Measurements from ENCODE around the gene ROR2.
"Not testable (repeated sequence)": the region's sequence is repeated elsewhere in the genome, so short reads cannot be mapped to it uniquely, and the experiment has no call there.

ROR2 gene

DNA sequence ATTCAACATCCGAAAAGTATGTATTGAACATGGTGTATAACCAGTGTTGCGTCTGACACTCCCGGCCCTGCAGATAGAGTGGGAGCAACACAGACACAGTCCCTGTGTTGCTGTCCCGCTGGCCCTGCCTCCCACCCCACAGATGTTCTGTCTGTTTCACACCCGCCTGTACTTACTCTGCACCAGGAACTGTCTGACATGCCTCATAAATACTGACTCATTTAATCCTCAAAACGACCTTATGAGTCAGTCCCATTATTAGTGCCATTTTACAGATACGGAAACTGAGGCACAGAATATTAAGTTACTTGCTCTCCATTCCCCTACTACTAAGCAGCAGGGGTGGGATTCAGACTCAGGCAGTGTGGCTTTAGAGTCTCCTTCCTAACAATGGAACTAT, 416.6 kb downstream of the ROR2 start:
- DNase-seq (ENCODE audit: low read depth): no peak
- H3K36me3 ChIP-seq (ENCODE audit: control insufficient read depth, insufficient read depth, low read length, severe bottlenecking): no peaks in the 10 kb centered on the region
- H3K27me3 ChIP-seq (replicated peaks; ENCODE audit: control insufficient read depth, insufficient read depth, low read length): no peaks in the 10 kb centered on the region
- H3K4me1 ChIP-seq (ENCODE audit: control insufficient read depth, insufficient read depth, low read length): peaks cover 31% of the 10 kb centered on the region
- H3K4me3 ChIP-seq (ENCODE audit: low read length): no peak overlapping the region
- H3K9ac ChIP-seq (ENCODE audit: low read length): no peak overlapping the region
- no peaks in the 10 kb centered on the region for H3K9me3 ChIP-seq (ENCODE audit: control insufficient read depth, low read length)

DNA sequence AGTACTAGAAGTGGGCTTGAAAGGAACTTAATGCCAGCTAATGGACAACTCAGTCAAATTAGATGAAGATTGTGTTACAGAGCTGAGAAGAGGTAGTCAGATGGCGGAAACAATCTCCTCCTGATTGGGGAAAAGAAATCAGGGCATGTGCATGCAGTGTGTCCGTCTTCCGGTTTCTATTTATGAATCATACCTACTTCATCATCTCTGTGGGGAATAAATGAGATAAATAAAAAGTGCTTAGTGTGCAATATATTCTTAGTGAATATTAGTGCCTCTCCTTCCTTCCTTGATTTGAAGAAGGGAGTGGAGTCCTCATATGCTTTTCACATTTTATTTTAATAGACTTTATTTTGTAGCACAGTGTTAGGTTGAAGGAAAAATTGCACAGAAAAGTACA, 417.7 kb downstream of the ROR2 start:
- Histone ChIP-seq H3K36me3 (ENCODE audit: control insufficient read depth, insufficient read depth, low read length, severe bottlenecking) (no peaks in the 10 kb centered on the region), H3K27me3 (replicated peaks; ENCODE audit: control insufficient read depth, insufficient read depth, low read length) (no peaks in the 10 kb centered on the region), H3K9ac (ENCODE audit: low read length) (no peak overlapping the region), H3K4me3 (ENCODE audit: low read length) (no peak overlapping the region), H3K4me1 (ENCODE audit: control insufficient read depth, insufficient read depth, low read length) (peaks cover 31% of the 10 kb centered on the region), H3K9me3 (ENCODE audit: control insufficient read depth, low read length) (peaks cover 2% of the 10 kb centered on the region)
- DNase-seq (ENCODE audit: low read depth): no peak

DNA sequence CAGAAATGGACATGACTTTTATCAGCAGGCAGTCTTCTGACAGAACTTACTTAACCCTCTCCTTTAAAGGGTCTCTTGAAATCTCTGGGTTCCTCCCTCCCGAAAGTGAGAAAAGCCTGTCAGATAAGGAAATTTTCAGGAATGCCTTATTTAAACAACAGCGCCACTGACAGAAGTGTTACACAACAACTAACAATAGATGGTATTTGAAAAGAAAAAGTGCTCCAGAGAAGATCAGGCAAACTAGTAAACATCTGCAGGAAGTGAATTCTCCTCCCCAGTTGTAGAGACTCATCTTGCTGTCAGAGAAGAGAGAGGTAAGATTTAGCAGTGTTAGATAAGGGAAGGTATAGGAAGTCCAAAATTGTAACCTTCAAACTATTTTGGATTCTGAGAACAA, 419.2 kb downstream of the ROR2 start:
- Histone ChIP-seq H3K4me3 (ENCODE audit: low read length) (no peak overlapping the region), H3K27me3 (replicated peaks; ENCODE audit: control insufficient read depth, insufficient read depth, low read length) (no peaks in the 10 kb centered on the region), H3K9me3 (ENCODE audit: control insufficient read depth, low read length) (peaks cover 7% of the 10 kb centered on the region), H3K36me3 (ENCODE audit: control insufficient read depth, insufficient read depth, low read length, severe bottlenecking) (no peaks in the 10 kb centered on the region), H3K4me1 (ENCODE audit: control insufficient read depth, insufficient read depth, low read length) (peaks cover 21% of the 10 kb centered on the region), H3K9ac (ENCODE audit: low read length) (no peak overlapping the region)
- DNase-seq (ENCODE audit: low read depth): peak; percentile 49

DNA sequence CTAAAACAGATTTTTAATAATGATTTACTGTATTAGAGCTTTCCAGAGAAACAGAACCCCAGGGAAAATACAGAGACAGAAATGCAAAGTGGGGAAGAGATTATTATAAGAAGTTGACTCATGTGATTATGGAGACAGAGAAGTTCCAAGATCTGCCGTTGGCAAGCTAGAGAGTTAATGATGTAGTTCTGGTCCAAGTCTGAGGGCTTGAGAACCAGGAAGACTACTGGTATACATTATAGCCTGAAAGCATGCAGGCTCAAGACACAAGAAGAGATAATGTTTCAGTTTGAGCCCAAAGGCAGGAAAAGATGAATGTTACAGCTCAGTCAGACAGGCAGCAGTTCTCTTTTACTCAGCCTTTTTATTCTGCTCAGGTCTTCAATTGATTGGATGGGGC, 427.5 kb downstream of the ROR2 start:
- Histone ChIP-seq H3K4me1 (ENCODE audit: control insufficient read depth, insufficient read depth, low read length) (no peaks in the 10 kb centered on the region), H3K27me3 (replicated peaks; ENCODE audit: control insufficient read depth, insufficient read depth, low read length) (no peaks in the 10 kb centered on the region), H3K9ac (ENCODE audit: low read length) (no peak overlapping the region), H3K9me3 (ENCODE audit: control insufficient read depth, low read length) (peaks cover 20% of the 10 kb centered on the region), H3K36me3 (ENCODE audit: control insufficient read depth, insufficient read depth, low read length, severe bottlenecking) (no peaks in the 10 kb centered on the region), H3K4me3 (ENCODE audit: low read length) (no peak overlapping the region)
- peak; percentile 51 for DNase-seq (ENCODE audit: low read depth)

DNA sequence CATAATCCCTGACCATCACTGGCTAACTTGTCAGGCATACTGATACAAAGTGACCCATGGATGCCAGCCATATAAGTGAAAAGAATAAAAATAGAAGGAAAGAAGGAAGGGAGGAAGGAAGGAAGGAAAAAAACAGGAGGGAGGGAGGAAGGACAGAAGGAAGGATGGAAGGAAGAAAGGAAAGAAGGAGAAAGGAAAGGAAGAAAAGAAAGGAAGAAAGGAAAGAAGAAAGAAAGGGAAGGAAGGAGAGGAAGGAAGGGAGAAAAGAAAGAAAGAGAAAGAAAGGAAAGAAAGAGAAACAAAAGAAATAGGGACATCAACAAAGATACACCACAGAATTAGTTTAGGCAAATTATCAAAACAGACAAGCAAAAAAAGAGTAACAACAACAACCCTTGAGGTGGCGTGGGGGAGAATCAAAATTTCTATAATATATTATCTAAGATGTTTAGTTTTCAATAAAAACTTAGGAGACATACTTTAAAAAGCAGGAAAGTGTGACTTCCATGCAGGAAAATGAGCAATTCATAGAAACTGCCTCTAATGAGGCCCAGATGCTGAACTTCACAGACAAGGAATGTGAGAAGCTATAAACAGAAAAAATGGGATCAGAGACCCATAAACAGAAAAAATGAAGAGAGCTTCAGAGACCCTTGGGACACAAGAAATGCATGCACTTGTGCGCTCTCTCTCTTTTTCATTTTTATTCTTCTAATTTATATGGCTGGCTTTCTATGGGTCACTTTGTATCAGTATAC, 430.3 kb downstream of the ROR2 start:
- Histone ChIP-seq H3K9ac (ENCODE audit: low read length) (no peak overlapping the region), H3K36me3 (ENCODE audit: control insufficient read depth, insufficient read depth, low read length, severe bottlenecking) (no peaks in the 10 kb centered on the region), H3K9me3 (ENCODE audit: control insufficient read depth, low read length) (peaks cover 10% of the 10 kb centered on the region), H3K4me3 (ENCODE audit: low read length) (no peak overlapping the region), H3K4me1 (ENCODE audit: control insufficient read depth, insufficient read depth, low read length) (peaks cover 5% of the 10 kb centered on the region), H3K27me3 (replicated peaks; ENCODE audit: control insufficient read depth, insufficient read depth, low read length) (no peaks in the 10 kb centered on the region)
- DNase-seq (ENCODE audit: low read depth): peak; percentile 34

DNA sequence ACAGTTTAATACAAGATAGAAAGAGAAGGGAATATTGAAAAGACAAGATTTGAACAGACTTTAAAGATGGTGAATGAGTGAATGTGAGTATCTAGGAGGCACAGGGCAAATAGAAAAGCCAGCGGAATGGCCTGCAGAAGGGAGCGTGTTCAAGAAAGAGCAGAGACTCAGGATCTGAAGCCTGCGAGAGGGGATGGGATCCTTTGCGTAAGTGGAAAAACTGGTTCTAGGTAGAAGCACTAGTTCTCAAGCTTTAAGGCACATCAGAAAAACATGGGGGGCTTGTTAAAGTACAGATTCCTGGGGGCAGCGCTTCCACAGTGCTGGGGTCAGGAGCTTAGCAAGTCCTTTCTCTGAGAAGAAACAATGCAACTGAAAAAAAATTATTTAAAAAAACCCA, 431.6 kb downstream of the ROR2 start:
- no peaks in the 10 kb centered on the region for H3K27me3 ChIP-seq (replicated peaks; ENCODE audit: control insufficient read depth, insufficient read depth, low read length)
- no peaks in the 10 kb centered on the region for H3K36me3 ChIP-seq (ENCODE audit: control insufficient read depth, insufficient read depth, low read length, severe bottlenecking)
- DNase-seq (ENCODE audit: low read depth): no peak

DNA sequence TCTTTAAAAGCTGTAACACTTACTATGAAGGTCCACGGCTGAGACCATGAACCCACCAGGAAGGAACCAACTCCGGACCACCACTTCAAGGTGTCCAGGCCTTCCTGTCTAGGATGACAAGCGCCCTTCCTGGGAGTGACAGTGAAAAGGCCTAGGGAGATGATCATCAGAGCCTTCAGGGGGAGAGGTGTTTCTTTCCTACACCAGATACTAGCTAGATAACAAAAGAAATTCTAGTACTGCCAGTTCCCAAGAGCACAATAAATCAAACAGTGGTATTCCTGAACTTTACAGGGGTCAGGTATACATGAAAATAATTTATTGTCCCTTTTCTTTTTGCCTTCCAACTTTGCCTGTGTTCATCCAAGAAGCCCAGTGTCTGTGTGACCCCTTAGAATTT, 432.2 kb downstream of the ROR2 start:
- H3K4me3 ChIP-seq (ENCODE audit: low read length): no peak overlapping the region
- no peaks in the 10 kb centered on the region for H3K36me3 ChIP-seq (ENCODE audit: control insufficient read depth, insufficient read depth, low read length, severe bottlenecking)
- H3K9ac ChIP-seq (ENCODE audit: low read length): no peak overlapping the region
- H3K27me3 ChIP-seq (replicated peaks; ENCODE audit: control insufficient read depth, insufficient read depth, low read length): no peaks in the 10 kb centered on the region
- peaks cover 6% of the 10 kb centered on the region for H3K4me1 ChIP-seq (ENCODE audit: control insufficient read depth, insufficient read depth, low read length)
- peaks cover 10% of the 10 kb centered on the region for H3K9me3 ChIP-seq (ENCODE audit: control insufficient read depth, low read length)
- DNase-seq (ENCODE audit: low read depth): no peak

More for the DNA sequence above, 431.6 kb downstream of the ROR2 start:
- Histone ChIP-seq H3K9ac (ENCODE audit: low read length) (no peak overlapping the region), H3K4me3 (ENCODE audit: low read length) (no peak overlapping the region), H3K9me3 (ENCODE audit: control insufficient read depth, low read length) (peaks cover 10% of the 10 kb centered on the region), H3K4me1 (ENCODE audit: control insufficient read depth, insufficient read depth, low read length) (peaks cover 6% of the 10 kb centered on the region)

DNA sequence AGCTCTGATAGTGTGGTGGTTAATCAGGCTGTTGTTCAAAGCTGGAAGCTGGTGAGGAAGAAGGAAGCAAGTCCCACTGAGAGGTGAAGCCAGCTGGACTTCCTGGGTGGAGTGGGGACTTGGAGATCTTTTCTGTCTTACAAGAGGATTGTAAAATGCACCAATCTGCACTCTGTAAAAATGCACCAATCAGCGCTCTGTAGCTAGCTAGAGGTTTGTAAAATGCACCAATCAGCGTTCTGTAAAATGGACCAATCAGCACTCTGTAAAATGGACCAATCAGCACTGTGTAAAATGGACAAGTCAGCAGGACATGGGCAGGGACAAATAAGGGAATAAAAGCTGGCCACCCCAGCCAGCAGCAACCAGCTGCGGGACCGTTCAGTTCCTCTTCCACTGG, 432.7 kb downstream of the ROR2 start:
- not testable (repeated sequence) for H3K4me3 ChIP-seq (ENCODE audit: low read length); H3K27me3 ChIP-seq (replicated peaks; ENCODE audit: control insufficient read depth, insufficient read depth, low read length); H3K4me1 ChIP-seq (ENCODE audit: control insufficient read depth, insufficient read depth, low read length); H3K36me3 ChIP-seq (ENCODE audit: control insufficient read depth, insufficient read depth, low read length, severe bottlenecking); H3K9ac ChIP-seq (ENCODE audit: low read length); DNase-seq (ENCODE audit: low read depth)
- H3K9me3 ChIP-seq (ENCODE audit: control insufficient read depth, low read length): peaks cover 10% of the 10 kb centered on the region

DNA sequence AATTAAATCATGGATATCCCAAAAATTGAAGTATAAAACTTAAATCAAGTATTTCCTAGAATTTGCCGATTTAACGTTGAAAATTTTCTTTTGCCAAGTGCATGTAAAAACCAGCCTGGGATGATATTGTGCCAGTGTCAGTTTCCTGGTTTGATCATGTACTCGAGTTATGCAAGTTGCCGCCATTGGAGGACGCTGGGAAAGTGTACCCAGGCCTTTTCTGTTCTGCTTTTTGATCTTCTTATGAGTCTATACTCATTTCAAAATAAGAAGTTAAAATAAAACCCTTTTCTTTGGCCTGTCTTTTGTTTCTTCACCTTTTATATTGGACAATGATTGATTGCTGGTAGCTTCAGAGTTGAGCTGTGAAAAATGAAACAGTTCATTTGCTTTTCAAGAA, 433.3 kb downstream of the ROR2 start:
- H3K27me3 ChIP-seq (replicated peaks; ENCODE audit: control insufficient read depth, insufficient read depth, low read length): no peaks in the 10 kb centered on the region
- H3K4me1 ChIP-seq (ENCODE audit: control insufficient read depth, insufficient read depth, low read length): peaks cover 6% of the 10 kb centered on the region
- no peak overlapping the region for H3K9ac ChIP-seq (ENCODE audit: low read length)
- H3K9me3 ChIP-seq (ENCODE audit: control insufficient read depth, low read length): peaks cover 10% of the 10 kb centered on the region
- H3K36me3 ChIP-seq (ENCODE audit: control insufficient read depth, insufficient read depth, low read length, severe bottlenecking): no peaks in the 10 kb centered on the region
- no peak overlapping the region for H3K4me3 ChIP-seq (ENCODE audit: low read length)
- no peak for DNase-seq (ENCODE audit: low read depth)

DNA sequence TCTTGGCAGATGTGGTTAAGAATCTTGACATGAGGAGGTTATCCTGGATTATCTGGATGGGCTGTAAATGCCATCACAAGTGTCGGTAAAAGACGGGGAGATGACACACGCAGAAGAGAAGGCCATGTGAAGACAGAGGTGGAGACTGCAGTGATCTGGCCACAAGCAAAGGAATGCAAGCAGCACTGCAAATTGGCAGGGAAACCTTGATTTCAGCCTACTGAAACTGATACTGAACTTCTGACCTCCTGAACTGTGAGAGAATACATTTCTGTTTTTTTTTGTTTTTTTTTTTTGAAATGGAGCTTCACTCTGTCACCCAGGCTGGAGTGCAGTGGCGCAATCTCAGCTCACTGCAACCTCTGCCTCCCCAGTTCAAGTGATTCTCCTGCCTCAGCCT, 433.9 kb downstream of the ROR2 start:
- Histone ChIP-seq H3K4me1 (ENCODE audit: control insufficient read depth, insufficient read depth, low read length) (peaks cover 6% of the 10 kb centered on the region), H3K36me3 (ENCODE audit: control insufficient read depth, insufficient read depth, low read length, severe bottlenecking) (no peaks in the 10 kb centered on the region), H3K9me3 (ENCODE audit: control insufficient read depth, low read length) (peaks cover 3% of the 10 kb centered on the region), H3K27me3 (replicated peaks; ENCODE audit: control insufficient read depth, insufficient read depth, low read length) (no peaks in the 10 kb centered on the region), H3K4me3 (ENCODE audit: low read length) (no peak overlapping the region), H3K9ac (ENCODE audit: low read length) (no peak overlapping the region)
- no peak for DNase-seq (ENCODE audit: low read depth)

DNA sequence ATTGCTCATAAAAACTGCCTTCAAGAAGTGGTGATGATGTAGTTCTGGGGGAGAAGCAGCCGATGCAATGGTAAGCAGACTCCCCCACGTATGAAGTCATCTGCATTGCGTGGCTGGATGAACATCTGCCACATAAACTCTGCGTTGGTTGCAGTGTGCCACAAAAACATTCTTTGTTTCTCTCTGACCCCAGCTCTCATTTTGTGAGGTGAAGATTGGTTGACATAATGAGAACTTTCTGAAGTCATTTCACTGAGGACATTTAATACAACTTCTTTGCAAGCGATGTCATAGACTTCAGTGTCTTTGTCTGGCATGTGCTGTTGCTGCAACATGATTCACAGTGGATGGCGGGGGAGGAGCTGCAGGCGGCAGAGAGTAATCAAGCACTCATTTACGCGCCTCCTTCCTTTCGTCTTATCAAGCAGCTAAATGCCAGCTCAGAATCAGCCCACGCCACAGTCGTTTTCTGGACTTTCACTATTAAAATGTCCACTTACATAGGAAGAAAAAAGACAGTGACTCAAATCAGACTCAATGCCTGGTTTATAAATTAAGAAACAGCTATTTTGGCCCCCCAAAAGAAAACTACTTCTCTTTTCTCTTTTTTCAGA, 434.8 kb downstream of the ROR2 start:
- Histone ChIP-seq H3K36me3 (ENCODE audit: control insufficient read depth, insufficient read depth, low read length, severe bottlenecking) (no peaks in the 10 kb centered on the region), H3K9me3 (ENCODE audit: control insufficient read depth, low read length) (no peaks in the 10 kb centered on the region), H3K27me3 (replicated peaks; ENCODE audit: control insufficient read depth, insufficient read depth, low read length) (no peaks in the 10 kb centered on the region), H3K9ac (ENCODE audit: low read length) (peak overlapping the region; percentile 70), H3K4me1 (ENCODE audit: control insufficient read depth, insufficient read depth, low read length) (peaks cover 6% of the 10 kb centered on the region), H3K4me3 (ENCODE audit: low read length) (peak overlapping the region; percentile 72)
- peak; percentile 86 for DNase-seq (ENCODE audit: low read depth)

Measured in adipocyte (in vitro differentiated cells).